ENCODE measurements around the gene ZNF574.

ZNF574 gene

DNA sequence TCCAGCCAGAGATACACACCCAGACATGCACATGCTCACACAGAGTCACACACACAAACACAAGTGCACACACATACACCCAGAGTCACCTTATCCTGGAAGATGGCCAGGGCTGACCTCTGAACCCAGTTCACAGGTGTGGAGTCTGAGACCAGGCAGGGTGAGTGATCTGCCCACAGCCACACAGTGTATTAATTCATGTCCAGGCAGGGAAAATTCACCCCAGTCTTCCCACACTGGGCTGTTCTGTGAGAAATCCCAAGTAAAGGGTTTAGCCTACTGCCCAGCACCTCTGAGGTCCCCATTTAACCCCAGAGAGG is 54.2 kb downstream of the ZNF574 start:
- no peak for DNase-seq
